Stimulated activated CD4-positive, alpha-beta T cell treated with anti-CD3 and anti-CD28 coated beads, Interleukin-15, amount 100 ng/mL, for 1 hour (primary cell): ENCODE measurements around the gene DNER.

ENCODE experiments used
- DNase-seq, 2 donors: peaks; one replicate each; pipeline ENCODE4 v3.0.0-alpha.2; 2020; ENCODE audit warnings: low read depth in 1 of 2, low spot score in 1 of 2

Gene DNER

GRCh38 chr2:229673676-229674075 is 40.7 kb downstream of the DNER start:
- DNase-seq: no peak

GRCh38 chr2:229672021-229672420 is 42.3 kb downstream of the DNER start:
- DNase-seq: no peak

GRCh38 chr2:229669841-229670240 is 44.5 kb downstream of the DNER start:
- DNase-seq: no peak

- DNase-seq: no peak
These were observed 47.5 kb downstream of the DNER start for GRCh38 chr2:229666811-229667210.

- no peak for DNase-seq
These were observed 49.2 kb downstream of the DNER start for GRCh38 chr2:229665158-229665557.

- no peak for DNase-seq
These were observed 52.9 kb downstream of the DNER start for GRCh38 chr2:229661478-229661877.

- no peak for DNase-seq
These were observed 53.4 kb downstream of the DNER start for GRCh38 chr2:229660951-229661350.

- no peak for DNase-seq
These were observed 54.0 kb downstream of the DNER start for GRCh38 chr2:229660391-229660790.

- no peak for DNase-seq
These were observed 56.4 kb downstream of the DNER start for GRCh38 chr2:229658004-229658403.

GRCh38 chr2:229654437-229654836 is 59.9 kb downstream of the DNER start:
- DNase-seq: no peak

- DNase-seq: no peak
These were observed 60.8 kb downstream of the DNER start for GRCh38 chr2:229653531-229653930.

GRCh38 chr2:229652796-229653195 is 61.6 kb downstream of the DNER start:
- DNase-seq: no peak

GRCh38 chr2:229650901-229651300 is 63.5 kb downstream of the DNER start:
- DNase-seq: no peak

- no peak for DNase-seq
These were observed 64.3 kb downstream of the DNER start for GRCh38 chr2:229650059-229650458.

- no peak for DNase-seq
These were observed 68.1 kb downstream of the DNER start for GRCh38 chr2:229646186-229646723.

- DNase-seq: no peak
These were observed 72.0 kb downstream of the DNER start for GRCh38 chr2:229642371-229642770.

- DNase-seq: no peak
These were observed 72.7 kb downstream of the DNER start for GRCh38 chr2:229641676-229642075.

- DNase-seq: no peak
These were observed 73.7 kb downstream of the DNER start for GRCh38 chr2:229640636-229641035.

GRCh38 chr2:229636571-229636970 is 77.8 kb downstream of the DNER start:
- no peak for DNase-seq

GRCh38 chr2:229635371-229635680 is 79.0 kb downstream of the DNER start:
- no peak for DNase-seq

GRCh38 chr2:229634601-229635370 is 79.6 kb downstream of the DNER start:
- no peak for DNase-seq

- DNase-seq: no peak
These were observed 80.8 kb downstream of the DNER start for GRCh38 chr2:229633556-229633955.

GRCh38 chr2:229629039-229629438 is 85.3 kb downstream of the DNER start:
- DNase-seq: no peak
